Measurements from ENCODE around the gene ZNF408.

DNA sequence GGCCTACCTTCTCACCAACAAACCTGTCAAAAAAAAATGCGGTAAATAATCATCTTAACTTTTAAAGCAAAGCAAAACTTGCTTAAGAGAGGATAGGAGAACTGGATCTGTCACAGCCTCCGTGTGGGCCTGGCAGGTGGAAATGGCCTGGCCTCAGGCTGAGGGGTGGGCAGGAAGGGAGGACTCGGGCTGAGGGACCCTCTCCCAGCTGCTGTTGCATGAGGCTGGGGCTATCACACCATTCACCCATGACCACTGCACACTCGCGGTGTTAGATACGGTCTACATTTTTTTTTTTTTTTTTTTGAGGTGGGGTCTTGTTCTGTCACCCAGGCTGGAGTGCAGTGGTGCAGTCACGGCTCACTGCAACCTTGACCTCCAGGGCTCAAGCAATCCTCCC lies 24.9 kb upstream of the ZNF408 start:
- TF ChIP-seq EZH2 (IDR thresholded peaks at IDR 0.05) (no peak), POLR2AphosphoS5 (IDR thresholded peaks at IDR 0.05; ENCODE audit: borderline replicate concordance, low read depth, low read length) (no peak; the same call in 1 of the 2 replicates), FOXP2 (optimal IDR thresholded peaks at IDR 0.05; ENCODE audit: control extremely low read depth, extremely low read length, insufficient read depth) (no peak)

Measured in SK-N-MC (cell line).